KMS-11 (cell line): ENCODE data around the gene EYA4.

ENCODE experiments used
- H2AFZ ChIP-seq: fragments of 200-600 bp; sonication (generic); 2 replicates; pipeline ENCODE4 v1.6.1; 2016; ENCODE audit warnings: antibody characterized with exemption, mixed run types, low read depth
- H3K27ac ChIP-seq: fragments of 200-600 bp; sonication (generic); 2 replicates; pipeline ENCODE4 v1.6.1; 2016; ENCODE audit warnings: mild to moderate bottlenecking, mixed run types
- H3K27me3 ChIP-seq: fragments of 200-600 bp; sonication (generic); 2 replicates; pipeline ENCODE4 v1.6.1; 2017; ENCODE audit warnings: mild to moderate bottlenecking, low read depth, mixed run types, moderate library complexity; ENCODE audit not compliant: insufficient read depth
- H3K36me3 ChIP-seq: fragments of 200-600 bp; sonication (generic); 2 replicates; pipeline ENCODE4 v1.6.1; 2017; ENCODE audit warnings: mild to moderate bottlenecking, mixed run types; ENCODE audit not compliant: insufficient read depth
- H3K4me1 ChIP-seq: fragments of 200-600 bp; sonication (generic); 2 replicates; pipeline ENCODE4 v1.6.1; 2016; ENCODE audit warnings: mild to moderate bottlenecking, low read depth, mixed run types; ENCODE audit not compliant: poor library complexity, severe bottlenecking
- H3K4me2 ChIP-seq: fragments of 200-600 bp; sonication (generic); 2 replicates; pipeline ENCODE4 v1.7.0; 2016; ENCODE audit warnings: mild to moderate bottlenecking, mixed run types
- H3K4me3 ChIP-seq: fragments of 200-600 bp; sonication (generic); IDR thresholded peaks from 2 replicates; pipeline ENCODE4 v1.6.1; 2017; ENCODE audit warnings: low read depth, low read length, mixed read lengths; ENCODE audit not compliant: insufficient read depth
- H3K79me2 ChIP-seq: fragments of 200-600 bp; sonication (generic); 2 replicates; pipeline ENCODE4 v1.6.1; 2016; ENCODE audit warnings: low read depth, mixed run types; ENCODE audit not compliant: insufficient read depth
- H3K9ac ChIP-seq: fragments of 200-600 bp; sonication (generic); 2 replicates; pipeline ENCODE4 v1.6.1; 2016; ENCODE audit warnings: mild to moderate bottlenecking, mixed run types
- H4K20me1 ChIP-seq: fragments of 200-600 bp; sonication (generic); 2 replicates; pipeline ENCODE4 v1.6.1; 2016; ENCODE audit warnings: mild to moderate bottlenecking, mixed run types; ENCODE audit not compliant: insufficient read depth
- CTCF ChIP-seq: fragments of 200-600 bp; sonication (generic); conservative IDR thresholded peaks from 2 replicates; pipeline ENCODE4 v1.6.1; 2017; ENCODE audit warnings: low read depth, mild to moderate bottlenecking, antibody characterized with exemption, low read length, moderate library complexity, mixed read lengths

The EYA4 gene

GRCh38 chr6:133355922-133356321 lies 114.8 kb downstream of the EYA4 start:
- Histone ChIP-seq H4K20me1 (no peaks in the 10 kb centered on the region), H3K4me1 (no peaks in the 10 kb centered on the region), H3K4me3 (no peak overlapping the region), H3K4me2 (no peak overlapping the region), H3K79me2 (no peaks in the 10 kb centered on the region), H3K27ac (no peak overlapping the region), H2AFZ (no peak overlapping the region), H3K27me3 (no peaks in the 10 kb centered on the region), H3K9ac (no peak overlapping the region), H3K36me3 (no peaks in the 10 kb centered on the region)
- no peak for TF ChIP-seq CTCF

- no peak for TF ChIP-seq CTCF
- no peaks in the 10 kb centered on the region for H3K79me2 ChIP-seq
- H3K4me1 ChIP-seq: no peaks in the 10 kb centered on the region
- H2AFZ ChIP-seq: no peak overlapping the region
- H3K36me3 ChIP-seq: no peaks in the 10 kb centered on the region
- H3K9ac ChIP-seq: no peak overlapping the region
- H3K27ac ChIP-seq: no peak overlapping the region
- no peak overlapping the region for H3K4me2 ChIP-seq
- H4K20me1 ChIP-seq: no peaks in the 10 kb centered on the region
- no peaks in the 10 kb centered on the region for H3K27me3 ChIP-seq
- no peak overlapping the region for H3K4me3 ChIP-seq
These were observed 117.5 kb downstream of the EYA4 start for GRCh38 chr6:133358574-133359150.

GRCh38 chr6:133359256-133359655 lies 118.1 kb downstream of the EYA4 start:
- H3K9ac ChIP-seq: no peak overlapping the region
- H3K36me3 ChIP-seq: no peaks in the 10 kb centered on the region
- H3K79me2 ChIP-seq: no peaks in the 10 kb centered on the region
- H4K20me1 ChIP-seq: no peaks in the 10 kb centered on the region
- no peak overlapping the region for H3K27ac ChIP-seq
- H3K4me1 ChIP-seq: no peaks in the 10 kb centered on the region
- no peaks in the 10 kb centered on the region for H3K27me3 ChIP-seq
- H2AFZ ChIP-seq: no peak overlapping the region
- H3K4me3 ChIP-seq: no peak overlapping the region
- TF ChIP-seq CTCF: no peak
- H3K4me2 ChIP-seq: no peak overlapping the region

- Histone ChIP-seq H3K4me2 (no peak overlapping the region), H4K20me1 (no peaks in the 10 kb centered on the region), H3K4me3 (no peak overlapping the region), H3K36me3 (no peaks in the 10 kb centered on the region), H3K27ac (no peak overlapping the region), H3K27me3 (no peaks in the 10 kb centered on the region), H2AFZ (no peak overlapping the region), H3K4me1 (no peaks in the 10 kb centered on the region), H3K79me2 (no peaks in the 10 kb centered on the region), H3K9ac (no peak overlapping the region)
- TF ChIP-seq CTCF: no peak
These were observed 118.6 kb downstream of the EYA4 start for GRCh38 chr6:133359760-133360159.

GRCh38 chr6:133360194-133360593 lies 119.0 kb downstream of the EYA4 start:
- Histone ChIP-seq H2AFZ (no peak overlapping the region), H3K27me3 (no peaks in the 10 kb centered on the region), H3K27ac (no peak overlapping the region), H3K79me2 (no peaks in the 10 kb centered on the region), H3K4me1 (no peaks in the 10 kb centered on the region), H3K4me3 (no peak overlapping the region), H3K9ac (no peak overlapping the region), H4K20me1 (no peaks in the 10 kb centered on the region), H3K4me2 (no peak overlapping the region), H3K36me3 (no peaks in the 10 kb centered on the region)
- TF ChIP-seq CTCF: no peak
